ENCODE measurements around the gene MYO15B.

MYO15B gene

DNA sequence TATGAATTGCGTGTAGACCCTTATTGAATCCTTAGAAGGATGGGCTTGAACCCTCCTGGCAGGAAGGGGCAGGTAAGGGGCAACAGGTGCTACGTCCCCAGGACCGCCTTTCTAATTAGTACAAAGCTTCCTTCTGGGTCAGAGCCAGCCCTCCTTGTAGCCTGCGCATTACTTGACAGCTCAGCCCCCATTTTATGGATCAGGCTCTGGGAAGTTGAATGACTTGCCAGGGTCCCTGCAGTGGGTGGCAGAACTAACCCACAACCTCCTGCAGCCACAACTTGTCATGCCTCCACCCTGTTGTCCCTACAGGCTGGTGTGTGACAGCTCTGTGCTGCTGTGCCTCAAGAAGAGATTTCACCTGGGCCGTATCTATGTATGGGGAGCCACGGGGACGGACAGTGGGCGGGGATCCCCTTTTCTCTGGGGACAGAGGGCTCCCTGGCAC is 2.7 kb downstream of the MYO15B start:
- TF ChIP-seq, protein P1, sequence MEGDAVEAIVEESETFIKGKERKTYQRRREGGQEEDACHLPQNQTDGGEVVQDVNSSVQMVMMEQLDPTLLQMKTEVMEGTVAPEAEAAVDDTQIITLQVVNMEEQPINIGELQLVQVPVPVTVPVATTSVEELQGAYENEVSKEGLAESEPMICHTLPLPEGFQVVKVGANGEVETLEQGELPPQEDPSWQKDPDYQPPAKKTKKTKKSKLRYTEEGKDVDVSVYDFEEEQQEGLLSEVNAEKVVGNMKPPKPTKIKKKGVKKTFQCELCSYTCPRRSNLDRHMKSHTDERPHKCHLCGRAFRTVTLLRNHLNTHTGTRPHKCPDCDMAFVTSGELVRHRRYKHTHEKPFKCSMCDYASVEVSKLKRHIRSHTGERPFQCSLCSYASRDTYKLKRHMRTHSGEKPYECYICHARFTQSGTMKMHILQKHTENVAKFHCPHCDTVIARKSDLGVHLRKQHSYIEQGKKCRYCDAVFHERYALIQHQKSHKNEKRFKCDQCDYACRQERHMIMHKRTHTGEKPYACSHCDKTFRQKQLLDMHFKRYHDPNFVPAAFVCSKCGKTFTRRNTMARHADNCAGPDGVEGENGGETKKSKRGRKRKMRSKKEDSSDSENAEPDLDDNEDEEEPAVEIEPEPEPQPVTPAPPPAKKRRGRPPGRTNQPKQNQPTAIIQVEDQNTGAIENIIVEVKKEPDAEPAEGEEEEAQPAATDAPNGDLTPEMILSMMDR (IDR thresholded peaks at IDR 0.05; ENCODE audit: low read length) = no peak
- TF ChIP-seq EZH2phosphoT487 (IDR thresholded peaks at IDR 0.05; ENCODE audit: low read length) (no peak), EZH2 (optimal IDR thresholded peaks at IDR 0.05; ENCODE audit: low read depth, low read length) (no peak)
- Histone ChIP-seq H2AFZ (ENCODE audit: low read length) (no peak overlapping the region), H3K4me3 (ENCODE audit: low read length) (no peak overlapping the region), H3K4me2 (ENCODE audit: low read depth, low read length) (no peak overlapping the region), H3K79me2 (ENCODE audit: low read length) (no peaks in the 10 kb centered on the region), H4K20me1 (ENCODE audit: insufficient read depth, low read length) (no peaks in the 10 kb centered on the region), H3K4me1 (ENCODE audit: low read length) (peaks cover 4% of the 10 kb centered on the region; the same call in 1 of the 2 replicates), H3K36me3 (replicated peaks; ENCODE audit: insufficient read depth, low read length) (no peaks in the 10 kb centered on the region), H3K9me2 (replicated peaks; ENCODE audit: insufficient read depth, low read length) (no peaks in the 10 kb centered on the region), H3F3A (ENCODE audit: insufficient read depth, low read length) (no peaks in the 10 kb centered on the region), H3K9ac (ENCODE audit: low read length) (no peak overlapping the region), H3K9me3 (replicated peaks; ENCODE audit: insufficient read depth, low read length) (no peaks in the 10 kb centered on the region), H3K27me3 (replicated peaks; ENCODE audit: insufficient read depth, low read length) (peaks cover 72% of the 10 kb centered on the region), H3K27ac (ENCODE audit: low read length) (no peak overlapping the region)
- DNase-seq = no peak

DNA sequence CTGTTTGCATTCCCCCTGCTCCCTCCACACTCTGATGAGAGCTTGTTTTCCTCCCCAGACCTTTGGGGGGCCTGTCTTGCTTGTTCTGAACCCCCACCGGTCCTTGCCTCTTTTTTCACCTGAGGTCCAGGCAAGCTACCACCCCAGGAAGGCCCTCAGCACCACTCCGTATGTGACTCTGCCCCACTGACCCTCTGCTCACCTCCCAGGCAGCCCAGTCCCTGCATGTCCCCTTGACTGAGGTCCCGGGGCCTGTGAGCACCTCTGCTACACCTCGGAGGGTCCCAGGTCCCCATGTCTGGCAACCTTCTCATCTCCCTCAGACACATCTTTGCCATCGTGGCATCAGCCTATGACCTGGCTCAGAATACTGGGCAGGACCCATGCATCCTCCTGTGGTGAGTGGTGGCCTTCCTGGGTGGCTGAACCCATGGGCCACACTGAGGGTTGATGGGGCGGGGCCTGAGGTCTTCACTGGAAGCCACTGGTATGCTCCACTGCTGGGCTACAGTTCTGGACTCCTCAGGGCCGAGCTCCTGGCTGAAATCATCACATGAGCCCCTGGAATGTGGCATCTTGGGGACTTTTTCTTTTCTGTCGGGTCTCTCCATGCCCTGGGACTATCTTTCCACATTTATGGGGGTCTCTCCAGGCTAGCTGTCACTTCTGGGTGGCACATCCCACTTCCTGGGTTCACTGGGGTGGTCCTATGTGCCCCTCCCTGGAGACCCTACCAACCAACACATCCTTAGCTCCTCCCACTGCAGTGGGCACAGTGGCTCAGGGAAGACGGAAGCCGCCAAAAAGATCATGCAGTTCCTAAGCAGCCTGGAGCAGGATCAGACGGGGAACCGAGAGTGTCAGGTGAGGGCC is 3.5 kb downstream of the MYO15B start:
- DNase-seq = no peak
- H3K9me3 ChIP-seq (replicated peaks; ENCODE audit: insufficient read depth, low read length) = no peaks in the 10 kb centered on the region
- no peaks in the 10 kb centered on the region for H3K9me2 ChIP-seq (replicated peaks; ENCODE audit: insufficient read depth, low read length)
- H3K4me2 ChIP-seq (ENCODE audit: low read depth, low read length) = no peak overlapping the region
- H4K20me1 ChIP-seq (ENCODE audit: insufficient read depth, low read length) = no peaks in the 10 kb centered on the region
- H3K79me2 ChIP-seq (ENCODE audit: low read length) = no peaks in the 10 kb centered on the region
- H3K27me3 ChIP-seq (replicated peaks; ENCODE audit: insufficient read depth, low read length) = peaks cover 76% of the 10 kb centered on the region
- H3K27ac ChIP-seq (ENCODE audit: low read length) = no peak overlapping the region
- no peak overlapping the region for H3K9ac ChIP-seq (ENCODE audit: low read length)
- no peaks in the 10 kb centered on the region for H3K36me3 ChIP-seq (replicated peaks; ENCODE audit: insufficient read depth, low read length)
- no peak overlapping the region for H2AFZ ChIP-seq (ENCODE audit: low read length)
- H3K4me3 ChIP-seq (ENCODE audit: low read length) = no peak overlapping the region
- peaks cover 4% of the 10 kb centered on the region; the same call in 1 of the 2 replicates for H3K4me1 ChIP-seq (ENCODE audit: low read length)
- TF ChIP-seq EZH2phosphoT487 (IDR thresholded peaks at IDR 0.05; ENCODE audit: low read length) (no peak), EZH2 (optimal IDR thresholded peaks at IDR 0.05; ENCODE audit: low read depth, low read length) (no peak)
- TF ChIP-seq, protein P1 (IDR thresholded peaks at IDR 0.05; ENCODE audit: low read length) = no peak
- H3F3A ChIP-seq (ENCODE audit: insufficient read depth, low read length) = no peaks in the 10 kb centered on the region

DNA sequence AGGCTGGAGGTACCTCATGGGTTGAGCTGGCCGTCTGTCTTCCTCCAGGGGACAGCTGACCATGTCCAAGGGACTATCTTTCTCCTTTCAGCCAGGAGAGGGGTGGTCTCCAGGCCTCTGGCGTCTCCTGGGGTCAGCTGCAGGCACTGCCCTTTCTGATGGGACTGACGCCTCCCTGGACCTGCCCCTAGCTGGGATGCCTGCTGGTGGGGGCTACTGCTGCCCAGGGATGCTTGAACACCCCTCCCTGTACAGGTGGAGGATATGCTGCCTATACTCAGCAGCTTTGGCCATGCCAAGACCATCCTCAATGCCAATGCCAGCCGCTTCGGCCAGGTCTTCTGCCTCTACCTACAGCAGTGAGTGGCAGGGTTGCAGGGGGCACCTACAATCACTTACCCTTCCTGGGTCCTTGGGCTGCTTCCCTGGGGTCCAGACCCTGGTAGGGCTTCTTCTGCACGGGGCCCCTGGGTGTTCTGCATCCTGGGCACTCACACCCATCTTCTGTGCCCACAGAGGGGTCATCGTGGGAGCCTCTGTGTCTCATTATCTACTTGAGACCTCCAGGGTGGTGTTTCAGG is 4.2 kb downstream of the MYO15B start:
- Histone ChIP-seq H4K20me1 (ENCODE audit: insufficient read depth, low read length) (no peaks in the 10 kb centered on the region), H3K4me3 (ENCODE audit: low read length) (no peak overlapping the region), H3K9me2 (replicated peaks; ENCODE audit: insufficient read depth, low read length) (no peaks in the 10 kb centered on the region), H3K9ac (ENCODE audit: low read length) (no peak overlapping the region), H3K4me1 (ENCODE audit: low read length) (peaks cover 4% of the 10 kb centered on the region; the same call in 1 of the 2 replicates), H3K9me3 (replicated peaks; ENCODE audit: insufficient read depth, low read length) (no peaks in the 10 kb centered on the region), H3K27me3 (replicated peaks; ENCODE audit: insufficient read depth, low read length) (peaks cover 76% of the 10 kb centered on the region), H3F3A (ENCODE audit: insufficient read depth, low read length) (no peaks in the 10 kb centered on the region), H3K36me3 (replicated peaks; ENCODE audit: insufficient read depth, low read length) (no peaks in the 10 kb centered on the region), H3K79me2 (ENCODE audit: low read length) (no peaks in the 10 kb centered on the region), H3K4me2 (ENCODE audit: low read depth, low read length) (no peak overlapping the region), H3K27ac (ENCODE audit: low read length) (no peak overlapping the region), H2AFZ (ENCODE audit: low read length) (no peak overlapping the region)
- DNase-seq = no peak
- TF ChIP-seq, protein P1 (IDR thresholded peaks at IDR 0.05; ENCODE audit: low read length) = no peak
- TF ChIP-seq EZH2 (optimal IDR thresholded peaks at IDR 0.05; ENCODE audit: low read depth, low read length) (no peak), EZH2phosphoT487 (IDR thresholded peaks at IDR 0.05; ENCODE audit: low read length) (no peak)

Data from MM.1S (cell line).